GM21786 (cell line): ENCODE measurements around the gene LIMS2.

Experiments
- ATAC-seq: cut with Tn5 transposase; IDR thresholded peaks from one replicate; pipeline ENCODE4 v1.9.1; 2021; ENCODE audit not compliant: unreplicated experiment

LIMS2 gene

GRCh38 chr2:127658641-127659407 is 16.5 kb downstream of the LIMS2 start:
- ATAC-seq, result no peak

DNA sequence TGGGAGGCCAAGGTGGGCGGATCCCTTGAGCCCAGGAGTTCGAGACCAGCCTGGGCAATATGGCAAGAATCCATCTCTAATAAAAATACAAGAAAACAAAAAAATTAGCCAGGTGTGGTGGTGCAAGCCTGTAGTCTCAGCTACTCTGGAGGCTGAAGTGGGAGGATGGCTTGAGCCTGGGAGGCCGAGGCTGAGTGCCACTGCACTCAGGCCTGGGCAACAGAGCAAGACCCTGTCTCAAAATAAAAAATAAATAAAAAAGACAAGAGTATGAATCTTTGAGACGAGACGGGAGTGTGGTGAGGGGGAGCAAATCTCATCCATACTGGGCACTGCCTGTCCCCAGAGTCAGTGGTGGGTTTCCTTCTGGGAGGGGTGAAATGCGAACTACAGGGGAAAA is 17.2 kb downstream of the LIMS2 start:
- ATAC-seq, result no peak

DNA sequence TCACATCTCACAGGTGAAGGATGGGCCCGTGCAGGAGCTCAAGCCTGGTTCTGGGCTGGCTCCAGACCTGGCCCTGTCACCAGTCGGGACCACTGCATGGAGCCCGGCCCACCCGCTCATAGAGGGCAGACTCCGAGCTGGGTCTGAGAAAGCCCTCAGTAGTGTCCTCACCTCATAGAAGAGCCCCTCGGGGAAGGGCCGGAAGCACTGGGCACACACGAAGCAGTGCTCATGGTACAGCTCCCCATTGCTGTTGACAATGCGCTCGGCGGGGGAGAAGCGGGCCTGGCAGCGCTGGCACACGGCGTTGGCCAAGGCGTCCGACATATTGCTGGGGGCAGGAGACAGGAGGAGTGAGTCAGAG is 18.1 kb downstream of the LIMS2 start:
- ATAC-seq, result no peak

GRCh38 chr2:127656569-127657231 is 18.6 kb downstream of the LIMS2 start:
- no peak for ATAC-seq

GRCh38 chr2:127655209-127656073 is 19.9 kb downstream of the LIMS2 start:
- ATAC-seq, result no peak

GRCh38 chr2:127654838-127655175 is 20.5 kb downstream of the LIMS2 start:
- ATAC-seq, result no peak

- no peak for ATAC-seq
Measured at GRCh38 chr2:127654084-127654837, 21.1 kb downstream of the LIMS2 start.

- ATAC-seq, result no peak
Measured at GRCh38 chr2:127653421-127654083, 21.8 kb downstream of the LIMS2 start.

GRCh38 chr2:127652786-127653357 is 22.5 kb downstream of the LIMS2 start:
- no peak for ATAC-seq

DNA sequence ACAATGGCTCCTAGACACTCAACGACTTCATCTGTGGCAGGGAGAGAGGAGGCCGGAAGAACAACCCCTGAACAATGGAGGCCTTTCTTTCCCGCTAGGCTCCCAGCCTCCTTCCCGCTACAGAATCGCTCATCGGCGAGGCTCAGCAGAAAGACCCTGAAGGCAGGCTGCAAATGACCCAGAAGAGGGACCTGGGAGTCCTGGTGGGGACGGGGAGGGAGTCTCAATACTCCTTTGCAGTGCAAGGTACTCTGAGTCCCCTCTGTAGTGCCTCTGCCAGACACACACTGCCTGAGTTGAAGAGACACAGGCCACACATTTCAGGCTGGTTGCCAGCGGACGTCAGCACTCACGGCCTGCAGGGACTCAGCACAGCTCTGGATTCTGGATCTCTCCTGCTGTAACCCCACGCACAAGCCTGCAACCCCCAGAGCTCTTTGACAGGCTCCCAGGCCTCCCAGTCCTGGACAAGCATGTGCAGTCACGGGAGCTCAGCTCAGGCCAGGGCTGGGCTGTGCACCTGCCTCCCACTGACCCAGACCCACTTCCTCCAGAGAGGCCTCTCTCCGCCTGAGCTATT is 23.3 kb downstream of the LIMS2 start:
- no peak for ATAC-seq

DNA sequence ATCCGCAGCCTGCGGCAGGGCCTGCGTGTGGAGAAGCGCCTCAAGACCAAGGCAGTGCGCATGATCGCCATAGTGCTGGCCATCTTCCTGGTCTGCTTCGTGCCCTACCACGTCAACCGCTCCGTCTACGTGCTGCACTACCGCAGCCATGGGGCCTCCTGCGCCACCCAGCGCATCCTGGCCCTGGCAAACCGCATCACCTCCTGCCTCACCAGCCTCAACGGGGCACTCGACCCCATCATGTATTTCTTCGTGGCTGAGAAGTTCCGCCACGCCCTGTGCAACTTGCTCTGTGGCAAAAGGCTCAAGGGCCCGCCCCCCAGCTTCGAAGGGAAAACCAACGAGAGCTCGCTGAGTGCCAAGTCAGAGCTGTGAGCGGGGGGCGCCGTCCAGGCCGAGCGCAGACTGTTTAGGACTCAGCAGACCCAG is 23.9 kb downstream of the LIMS2 start:
- ATAC-seq, result no peak

DNA sequence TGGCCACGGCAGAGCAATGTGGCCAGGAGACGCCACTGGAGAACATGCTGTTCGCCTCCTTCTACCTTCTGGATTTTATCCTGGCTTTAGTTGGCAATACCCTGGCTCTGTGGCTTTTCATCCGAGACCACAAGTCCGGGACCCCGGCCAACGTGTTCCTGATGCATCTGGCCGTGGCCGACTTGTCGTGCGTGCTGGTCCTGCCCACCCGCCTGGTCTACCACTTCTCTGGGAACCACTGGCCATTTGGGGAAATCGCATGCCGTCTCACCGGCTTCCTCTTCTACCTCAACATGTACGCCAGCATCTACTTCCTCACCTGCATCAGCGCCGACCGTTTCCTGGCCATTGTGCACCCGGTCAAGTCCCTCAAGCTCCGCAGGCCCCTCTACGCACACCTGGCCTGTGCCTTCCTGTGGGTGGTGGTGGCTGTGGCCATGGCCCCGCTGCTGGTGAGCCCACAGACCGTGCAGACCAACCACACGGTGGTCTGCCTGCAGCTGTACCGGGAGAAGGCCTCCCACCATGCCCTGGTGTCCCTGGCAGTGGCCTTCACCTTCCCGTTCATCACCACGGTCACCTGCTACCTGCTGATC is 24.4 kb downstream of the LIMS2 start:
- ATAC-seq, result no peak

GRCh38 chr2:127650041-127650784 is 25.1 kb downstream of the LIMS2 start:
- peak; percentile 10 for ATAC-seq

GRCh38 chr2:127649684-127650040 is 25.7 kb downstream of the LIMS2 start:
- peak; percentile 90 for ATAC-seq

- no peak for ATAC-seq
Measured at GRCh38 chr2:127649100-127649611, 26.2 kb downstream of the LIMS2 start.

GRCh38 chr2:127648321-127648720 is 27.0 kb downstream of the LIMS2 start:
- no peak for ATAC-seq

GRCh38 chr2:127647242-127648190 is 27.8 kb downstream of the LIMS2 start:
- no peak for ATAC-seq
